ENCODE results near the gene PAM.

DNA sequence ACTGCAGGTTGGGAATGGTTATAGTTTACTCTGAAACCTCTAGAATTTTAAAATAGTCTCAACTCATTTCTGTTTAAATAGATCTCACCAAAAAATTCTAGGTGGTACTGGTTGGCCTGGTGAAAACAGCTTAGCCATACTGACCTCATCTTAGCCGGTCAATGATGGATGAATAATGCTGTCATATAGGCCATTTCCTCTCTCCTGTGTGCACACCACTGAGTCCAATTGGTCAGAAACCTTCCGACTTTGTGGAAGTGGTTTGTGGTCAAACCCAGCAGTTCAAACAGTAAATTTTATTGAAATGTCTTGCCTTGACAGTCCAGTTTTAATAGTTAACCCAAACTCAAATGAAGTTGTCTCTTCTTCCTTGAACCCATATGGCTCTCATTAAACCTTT lies 266.2 kb downstream of the PAM start:
- TF ChIP-seq POLR2A (IDR thresholded peaks at IDR 0.05) = no peak
- TF ChIP-seq, protein P1, sequence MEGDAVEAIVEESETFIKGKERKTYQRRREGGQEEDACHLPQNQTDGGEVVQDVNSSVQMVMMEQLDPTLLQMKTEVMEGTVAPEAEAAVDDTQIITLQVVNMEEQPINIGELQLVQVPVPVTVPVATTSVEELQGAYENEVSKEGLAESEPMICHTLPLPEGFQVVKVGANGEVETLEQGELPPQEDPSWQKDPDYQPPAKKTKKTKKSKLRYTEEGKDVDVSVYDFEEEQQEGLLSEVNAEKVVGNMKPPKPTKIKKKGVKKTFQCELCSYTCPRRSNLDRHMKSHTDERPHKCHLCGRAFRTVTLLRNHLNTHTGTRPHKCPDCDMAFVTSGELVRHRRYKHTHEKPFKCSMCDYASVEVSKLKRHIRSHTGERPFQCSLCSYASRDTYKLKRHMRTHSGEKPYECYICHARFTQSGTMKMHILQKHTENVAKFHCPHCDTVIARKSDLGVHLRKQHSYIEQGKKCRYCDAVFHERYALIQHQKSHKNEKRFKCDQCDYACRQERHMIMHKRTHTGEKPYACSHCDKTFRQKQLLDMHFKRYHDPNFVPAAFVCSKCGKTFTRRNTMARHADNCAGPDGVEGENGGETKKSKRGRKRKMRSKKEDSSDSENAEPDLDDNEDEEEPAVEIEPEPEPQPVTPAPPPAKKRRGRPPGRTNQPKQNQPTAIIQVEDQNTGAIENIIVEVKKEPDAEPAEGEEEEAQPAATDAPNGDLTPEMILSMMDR (IDR thresholded peaks at IDR 0.05) = no peak
